T-helper 2 cell treated with Interferon-gamma antibody and Interleukin-4, amounts not matched to agents 100 ng/mL and 5 ng/mL, for 36 hours (primary cell): ENCODE data around the gene PIK3AP1. TPM values are rescaled to one million over a fixed set of nuclear protein-coding genes. Genes with fewer than 3 reads are reported as not detected.
"Not testable (repeated sequence)": the region's sequence is repeated elsewhere in the genome, so short reads cannot be mapped to it uniquely, and the experiment has no call there.

Experiments
- intact Hi-C: fragments of 100-400 bp; cut with micrococcal nuclease; formaldehyde crosslinking; loops from one replicate; pipeline ENCODE4 v1.15.1; 2023
- total RNA-seq: library from RNA; stranded (reverse); gene quantifications from 2 replicates; pipeline ENCODE4 v1.2.3, GENCODE V29; 2022

PIK3AP1 gene
- 2.7 and 3.1 TPM in 2 replicates for total RNA-seq

- intact Hi-C loops: loop anchor here (5.0 to 10.0 kb wide), 2 partner anchors 78 to 136 kb away; partner anchors contain the start of gene TM9SF3
These were observed at the start of gene PIK3AP1 for GRCh38 chr10:96720422-96721206. Gene PIK3AP1, minus strand, starts transcription at chr10:96720514. Its CDS starts 120 bp downstream, at chr10:96720394.

GRCh38 chr10:96768136-96768535 is 47.8 kb upstream of the PIK3AP1 start:
- intact Hi-C loops: loop anchor here (5.0 kb wide), 1 partner anchor 259 kb away; no protein-coding TSS in a partner anchor

- intact Hi-C loops: loop anchor here (5.0 kb wide), 1 partner anchor 260 kb away; no protein-coding TSS in a partner anchor
These were observed 47.3 kb upstream of the PIK3AP1 start for GRCh38 chr10:96767611-96768010.

- intact Hi-C loops: loop anchor here (1.0 to 5.0 kb wide), 2 partner anchors 65 to 262 kb away; no protein-coding TSS in a partner anchor
These were observed 45.3 kb upstream of the PIK3AP1 start for GRCh38 chr10:96765406-96766240.

GRCh38 chr10:96764425-96765060 is 44.2 kb upstream of the PIK3AP1 start:
- intact Hi-C loops: loop anchor here (1.0 to 5.0 kb wide), 2 partner anchors 66 to 263 kb away; no protein-coding TSS in a partner anchor

GRCh38 chr10:96758423-96758822 is 38.1 kb upstream of the PIK3AP1 start:
- intact Hi-C loops: no loop called here

- intact Hi-C loops: no loop called here
These were observed 36.0 kb upstream of the PIK3AP1 start for GRCh38 chr10:96756111-96756903.

GRCh38 chr10:96753956-96754355 is 33.6 kb upstream of the PIK3AP1 start:
- intact Hi-C loops: no loop called here

- intact Hi-C loops: no loop called here
These were observed 32.1 kb upstream of the PIK3AP1 start for GRCh38 chr10:96752375-96752774.

GRCh38 chr10:96750316-96750715 is 30.0 kb upstream of the PIK3AP1 start:
- intact Hi-C loops: not testable (repeated sequence)

GRCh38 chr10:96747734-96748550 is 27.6 kb upstream of the PIK3AP1 start:
- intact Hi-C loops: no loop called here

- intact Hi-C loops: no loop called here
These were observed 26.2 kb upstream of the PIK3AP1 start for GRCh38 chr10:96746503-96746902.

- intact Hi-C loops: no loop called here
These were observed 25.6 kb upstream of the PIK3AP1 start for GRCh38 chr10:96745950-96746349.

GRCh38 chr10:96743988-96744585 is 23.8 kb upstream of the PIK3AP1 start:
- intact Hi-C loops: no loop called here

GRCh38 chr10:96741557-96741956 is 21.2 kb upstream of the PIK3AP1 start:
- intact Hi-C loops: not testable (repeated sequence)

GRCh38 chr10:96740579-96741281 is 20.4 kb upstream of the PIK3AP1 start:
- intact Hi-C loops: no loop called here

- intact Hi-C loops: no loop called here
These were observed 19.8 kb upstream of the PIK3AP1 start for GRCh38 chr10:96740141-96740540.

GRCh38 chr10:96737307-96737902 is 17.1 kb upstream of the PIK3AP1 start:
- intact Hi-C loops: not testable (repeated sequence)
